HepG2 (cell line): ENCODE results near the gene NPB. TPM values are rescaled to one million over a fixed set of nuclear protein-coding genes. Genes with fewer than 3 reads are reported as not detected.

ENCODE experiments used
- CERS6 ChIP-seq: sonication (generic); formaldehyde crosslinking; IDR thresholded peaks from 2 replicates; pipeline ENCODE4 v1.5.0; 2020; ENCODE audit warnings: missing genetic modification reagents
- JUND ChIP-seq: sonication (generic); formaldehyde crosslinking; IDR thresholded peaks from 2 replicates; pipeline ENCODE4 v1.8.0; 2022; ENCODE audit warnings: mild to moderate bottlenecking, missing genetic modification reagents
- NCOA5 ChIP-seq: sonication (generic); formaldehyde crosslinking; IDR thresholded peaks from 2 replicates; pipeline ENCODE4 v1.4.0; 2020; ENCODE audit warnings: missing genetic modification reagents
- PAF1 ChIP-seq: IDR thresholded peaks from 2 replicates; pipeline ENCODE4 v1.6.1; 2016; ENCODE audit warnings: missing genetic modification reagents, missing compliant biosample characterization
- REST ChIP-seq, 2 experiments: IDR thresholded peaks; 2 replicates each; pipeline ENCODE4 v1.6.1; 2011 to 2012; ENCODE audit warnings: low read length in 2 of 2, borderline replicate concordance in 1 of 2, low read depth in 1 of 2, mild to moderate bottlenecking in 1 of 2, moderate library complexity in 1 of 2
- SOX13 ChIP-seq, 3 experiments: fragments of 450-650 bp in 1 of 3; sonication (generic) in 1 of 3; formaldehyde crosslinking in 1 of 3; IDR thresholded peaks in 2 of 3; conservative IDR thresholded peaks in 1 of 3; 2 replicates each; pipeline versions ENCODE4 v1.5.0 to v1.6.1; 2016 to 2020; ENCODE audit warnings: antibody characterized with exemption in 1 of 3, mild to moderate bottlenecking in 1 of 3, missing compliant biosample characterization in 1 of 3, missing genetic modification reagents in 1 of 3, moderate library complexity in 1 of 3
- SRY ChIP-seq: sonication (generic); formaldehyde crosslinking; IDR thresholded peaks from 2 replicates; pipeline ENCODE4 v1.8.0; 2022; ENCODE audit warnings: mild to moderate bottlenecking, missing genetic modification reagents
- ZC3H4 ChIP-seq: sonication (generic); formaldehyde crosslinking; IDR thresholded peaks from 2 replicates; pipeline ENCODE4 v1.4.0; 2020; ENCODE audit warnings: missing genetic modification reagents, borderline replicate concordance
- ZNF296 ChIP-seq: sonication (generic); formaldehyde crosslinking; conservative IDR thresholded peaks from 2 replicates; pipeline ENCODE4 v1.5.0; 2020; ENCODE audit warnings: mild to moderate bottlenecking, missing genetic modification reagents
- ZNF572 ChIP-seq: sonication (generic); formaldehyde crosslinking; IDR thresholded peaks from 2 replicates; pipeline ENCODE4 v1.5.1; 2020; ENCODE audit warnings: mild to moderate bottlenecking, missing genetic modification reagents
- ZNF724P ChIP-seq: sonication (generic); formaldehyde crosslinking; IDR thresholded peaks from 2 replicates; pipeline ENCODE4 v1.8.0; 2022; ENCODE audit warnings: missing genetic modification reagents, borderline replicate concordance
- ZNF839 ChIP-seq: sonication (generic); formaldehyde crosslinking; IDR thresholded peaks from 2 replicates; pipeline ENCODE4 v1.4.0; 2020; ENCODE audit warnings: missing genetic modification reagents, mild to moderate bottlenecking, borderline replicate concordance
- ZNF841 ChIP-seq: sonication (generic); formaldehyde crosslinking; IDR thresholded peaks from 2 replicates; pipeline ENCODE4 v1.8.1; 2023; ENCODE audit warnings: missing genetic modification reagents, borderline replicate concordance
- ZNF879 ChIP-seq: sonication (generic); formaldehyde crosslinking; IDR thresholded peaks from 2 replicates; pipeline ENCODE4 v1.8.1; 2023; ENCODE audit warnings: missing genetic modification reagents
- ZSCAN20 ChIP-seq: sonication (generic); formaldehyde crosslinking; IDR thresholded peaks from 2 replicates; pipeline ENCODE4 v1.4.0; 2020; ENCODE audit warnings: missing genetic modification reagents, mild to moderate bottlenecking, borderline replicate concordance
- polyA plus RNA-seq, 8 experiments: library from polyadenylated mRNA; depleted of rRNA in 3 of 8; stranded (reverse) in 7 of 8; unstranded in 1 of 8; fragments of >200 nt; fragmentation: Illumina TruSeq in 4 of 8; extraction: Trizol in 4 of 8; gene quantifications; 2 replicates each; pipeline versions ENCODE4 v1.2.1 to v1.2.3, GENCODE V29; 2011 to 2016; ENCODE audit warnings: low read depth in 4 of 8, missing spikeins in 1 of 8, mixed read lengths in 1 of 8; ENCODE audit not compliant: insufficient read depth in 1 of 8
- total RNA-seq, 5 experiments: library from RNA; depleted of rRNA; stranded (reverse); fragments of >200 nt; fragmentation: Illumina TruSeq; extraction: Trizol; gene quantifications; 2 replicates each; pipeline ENCODE4 v1.2.3, GENCODE V29; 2016; ENCODE audit warnings: low read depth in 1 of 5
- TF ChIP-seq, protein P1 (sequence below): sonication (generic); formaldehyde crosslinking; IDR thresholded peaks from 2 replicates; pipeline ENCODE4 v1.5.1; 2020; ENCODE audit warnings: mild to moderate bottlenecking, missing genetic modification reagents, borderline replicate concordance
- TF ChIP-seq, protein P2 (sequence below): sonication (generic); formaldehyde crosslinking; conservative IDR thresholded peaks from 2 replicates; pipeline ENCODE4 v1.4.0; 2020; ENCODE audit warnings: missing genetic modification reagents

Gene NPB
- total and polyA plus RNA-seq, 2 of the 13 experiments (the other 11 are each of a cell fraction or from before 2014, with no cell fraction given) = 0.11 to 0.93 TPM

- TF ChIP-seq, protein P1, sequence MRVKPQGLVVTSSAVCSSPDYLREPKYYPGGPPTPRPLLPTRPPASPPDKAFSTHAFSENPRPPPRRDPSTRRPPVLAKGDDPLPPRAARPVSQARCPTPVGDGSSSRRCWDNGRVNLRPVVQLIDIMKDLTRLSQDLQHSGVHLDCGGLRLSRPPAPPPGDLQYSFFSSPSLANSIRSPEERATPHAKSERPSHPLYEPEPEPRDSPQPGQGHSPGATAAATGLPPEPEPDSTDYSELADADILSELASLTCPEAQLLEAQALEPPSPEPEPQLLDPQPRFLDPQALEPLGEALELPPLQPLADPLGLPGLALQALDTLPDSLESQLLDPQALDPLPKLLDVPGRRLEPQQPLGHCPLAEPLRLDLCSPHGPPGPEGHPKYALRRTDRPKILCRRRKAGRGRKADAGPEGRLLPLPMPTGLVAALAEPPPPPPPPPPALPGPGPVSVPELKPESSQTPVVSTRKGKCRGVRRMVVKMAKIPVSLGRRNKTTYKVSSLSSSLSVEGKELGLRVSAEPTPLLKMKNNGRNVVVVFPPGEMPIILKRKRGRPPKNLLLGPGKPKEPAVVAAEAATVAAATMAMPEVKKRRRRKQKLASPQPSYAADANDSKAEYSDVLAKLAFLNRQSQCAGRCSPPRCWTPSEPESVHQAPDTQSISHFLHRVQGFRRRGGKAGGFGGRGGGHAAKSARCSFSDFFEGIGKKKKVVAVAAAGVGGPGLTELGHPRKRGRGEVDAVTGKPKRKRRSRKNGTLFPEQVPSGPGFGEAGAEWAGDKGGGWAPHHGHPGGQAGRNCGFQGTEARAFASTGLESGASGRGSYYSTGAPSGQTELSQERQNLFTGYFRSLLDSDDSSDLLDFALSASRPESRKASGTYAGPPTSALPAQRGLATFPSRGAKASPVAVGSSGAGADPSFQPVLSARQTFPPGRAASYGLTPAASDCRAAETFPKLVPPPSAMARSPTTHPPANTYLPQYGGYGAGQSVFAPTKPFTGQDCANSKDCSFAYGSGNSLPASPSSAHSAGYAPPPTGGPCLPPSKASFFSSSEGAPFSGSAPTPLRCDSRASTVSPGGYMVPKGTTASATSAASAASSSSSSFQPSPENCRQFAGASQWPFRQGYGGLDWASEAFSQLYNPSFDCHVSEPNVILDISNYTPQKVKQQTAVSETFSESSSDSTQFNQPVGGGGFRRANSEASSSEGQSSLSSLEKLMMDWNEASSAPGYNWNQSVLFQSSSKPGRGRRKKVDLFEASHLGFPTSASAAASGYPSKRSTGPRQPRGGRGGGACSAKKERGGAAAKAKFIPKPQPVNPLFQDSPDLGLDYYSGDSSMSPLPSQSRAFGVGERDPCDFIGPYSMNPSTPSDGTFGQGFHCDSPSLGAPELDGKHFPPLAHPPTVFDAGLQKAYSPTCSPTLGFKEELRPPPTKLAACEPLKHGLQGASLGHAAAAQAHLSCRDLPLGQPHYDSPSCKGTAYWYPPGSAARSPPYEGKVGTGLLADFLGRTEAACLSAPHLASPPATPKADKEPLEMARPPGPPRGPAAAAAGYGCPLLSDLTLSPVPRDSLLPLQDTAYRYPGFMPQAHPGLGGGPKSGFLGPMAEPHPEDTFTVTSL = no peak
- no peak; the same call in none of the 2 replicates for TF ChIP-seq SOX13 (IDR thresholded peaks at IDR 0.05)
- no peak; a peak in 1 of 4 replicates for TF ChIP-seq SOX13 (CRISPR knock-in tag; conservative IDR thresholded peaks at IDR 0.05 in 1 of 2, IDR thresholded peaks at IDR 0.05 in 1 of 2)
- TF ChIP-seq, protein P2, sequence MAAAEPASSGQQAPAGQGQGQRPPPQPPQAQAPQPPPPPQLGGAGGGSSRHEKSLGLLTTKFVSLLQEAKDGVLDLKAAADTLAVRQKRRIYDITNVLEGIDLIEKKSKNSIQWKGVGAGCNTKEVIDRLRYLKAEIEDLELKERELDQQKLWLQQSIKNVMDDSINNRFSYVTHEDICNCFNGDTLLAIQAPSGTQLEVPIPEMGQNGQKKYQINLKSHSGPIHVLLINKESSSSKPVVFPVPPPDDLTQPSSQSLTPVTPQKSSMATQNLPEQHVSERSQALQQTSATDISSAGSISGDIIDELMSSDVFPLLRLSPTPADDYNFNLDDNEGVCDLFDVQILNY (CRISPR knock-in tag) = no peak
- peak; percentile 91 for TF ChIP-seq ZNF572
- no peak for TF ChIP-seq CERS6 (CRISPR knock-in tag)
- 0 out of 2 replicates have a peak, but pooled peaks have one; percentile 70 for TF ChIP-seq ZNF724P (CRISPR knock-in tag)
- no peak for TF ChIP-seq ZNF296 (CRISPR knock-in tag)
- TF ChIP-seq ZNF839 (CRISPR knock-in tag) = no peak
- TF ChIP-seq REST (IDR thresholded peaks at IDR 0.05; ENCODE audit: borderline replicate concordance in 1 of 2, low read depth in 1 of 2, low read length in 2 of 2) = no peak
- TF ChIP-seq SRY = no peak; the same call in 1 of the 2 replicates
- TF ChIP-seq ZNF841 = no peak
- peak; percentile 99 for TF ChIP-seq PAF1
- no peak for TF ChIP-seq ZNF879 (CRISPR knock-in tag)
- TF ChIP-seq NCOA5 (CRISPR knock-in tag) = peak; percentile 91
- peak; percentile 53; the same call in 1 of the 2 replicates for TF ChIP-seq ZSCAN20 (CRISPR knock-in tag)
- peak; percentile 23 for TF ChIP-seq JUND (CRISPR knock-in tag)
- TF ChIP-seq ZC3H4 (CRISPR knock-in tag) = peak; percentile 82; the same call in 1 of the 2 replicates
These were observed 34.7 kb upstream of the NPB start (continued) for GRCh38 chr17:81867170-81867990.
